Sigmoid colon (tissue), 3 donors: ENCODE measurements around the gene OR5F1.

ENCODE experiments used
- POLR2A ChIP-seq, 2 donors: fragments of 450-650 bp; IDR thresholded peaks; one replicate each; pipeline ENCODE4 v1.6.1; 2016; ENCODE audit warnings: antibody characterized with exemption in 2 of 2, mild to moderate bottlenecking in 2 of 2, moderate library complexity in 2 of 2
- TF ChIP-seq, protein P1 (sequence below), 4 experiments: fragments of 450-650 bp in 3 of 4; fragments of 200-600 bp in 1 of 4; IDR thresholded peaks; one replicate each; pipeline ENCODE4 v1.5.1; 2016 to 2019; ENCODE audit warnings: antibody characterized with exemption in 4 of 4, mild to moderate bottlenecking in 3 of 4, moderate library complexity in 2 of 4

DNA sequence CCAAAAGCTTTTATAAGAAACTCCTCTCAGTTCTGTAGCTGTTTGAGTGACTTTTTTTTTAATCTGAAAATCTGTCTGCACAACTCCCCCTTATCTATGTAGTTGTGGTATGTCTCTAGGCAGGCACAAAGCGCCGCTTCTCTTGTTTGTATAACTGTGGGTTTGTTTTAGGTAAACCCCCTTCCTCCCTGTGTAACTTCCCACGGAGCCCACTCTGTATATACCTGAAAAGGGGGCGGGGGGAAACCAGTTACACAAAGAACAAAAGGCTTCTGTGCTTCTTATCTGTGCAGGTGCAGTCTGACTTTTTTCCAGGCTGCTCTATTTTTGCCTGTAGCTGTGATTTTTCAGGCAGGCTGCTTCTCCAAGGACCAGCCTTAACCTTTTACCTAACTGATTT is 37.9 kb downstream of the OR5F1 start:
- TF ChIP-seq, protein P1, sequence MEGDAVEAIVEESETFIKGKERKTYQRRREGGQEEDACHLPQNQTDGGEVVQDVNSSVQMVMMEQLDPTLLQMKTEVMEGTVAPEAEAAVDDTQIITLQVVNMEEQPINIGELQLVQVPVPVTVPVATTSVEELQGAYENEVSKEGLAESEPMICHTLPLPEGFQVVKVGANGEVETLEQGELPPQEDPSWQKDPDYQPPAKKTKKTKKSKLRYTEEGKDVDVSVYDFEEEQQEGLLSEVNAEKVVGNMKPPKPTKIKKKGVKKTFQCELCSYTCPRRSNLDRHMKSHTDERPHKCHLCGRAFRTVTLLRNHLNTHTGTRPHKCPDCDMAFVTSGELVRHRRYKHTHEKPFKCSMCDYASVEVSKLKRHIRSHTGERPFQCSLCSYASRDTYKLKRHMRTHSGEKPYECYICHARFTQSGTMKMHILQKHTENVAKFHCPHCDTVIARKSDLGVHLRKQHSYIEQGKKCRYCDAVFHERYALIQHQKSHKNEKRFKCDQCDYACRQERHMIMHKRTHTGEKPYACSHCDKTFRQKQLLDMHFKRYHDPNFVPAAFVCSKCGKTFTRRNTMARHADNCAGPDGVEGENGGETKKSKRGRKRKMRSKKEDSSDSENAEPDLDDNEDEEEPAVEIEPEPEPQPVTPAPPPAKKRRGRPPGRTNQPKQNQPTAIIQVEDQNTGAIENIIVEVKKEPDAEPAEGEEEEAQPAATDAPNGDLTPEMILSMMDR (IDR thresholded peaks at IDR 0.05) = no peak
- no peak for TF ChIP-seq POLR2A (IDR thresholded peaks at IDR 0.05)
